HCT116 (cell line): Measurements from ENCODE around the gene FARP1. TPM values are rescaled to one million over a fixed set of nuclear protein-coding genes. Genes with fewer than 3 reads are reported as not detected.

Experiments used
- ATAC-seq: fragments of 200-7000 bp; cut with Tn5 transposase; 2 replicates; pipeline ENCODE4 v1.9.1; 2020; ENCODE audit warnings: mild to moderate bottlenecking, moderate library complexity
- BruUV-seq: library from RNA; stranded (reverse); fragments of 400-500 nt; replicated peaks from 2 replicates; lab custom pipeline; 2021; lab: Mats Ljungman, UMichigan
- CTCF ChIA-PET: fragments of 300-600 bp; sonication (Branson Sonifier 250); formaldehyde crosslinking; loops from one replicate; lab custom pipeline; 2021; ENCODE audit warnings: antibody characterized with exemption; lab: Charles Lee
- POLR2A ChIA-PET: fragments of 300-600, 350-600 bp; sonication (Branson Sonifier 250); formaldehyde crosslinking; loops from one replicate; lab custom pipeline; 2021; ENCODE audit warnings: antibody characterized with exemption; lab: Charles Lee
- RAD21 ChIA-PET, 2 experiments: fragments of 300-600 bp; sonication (Branson Sonifier 250); formaldehyde crosslinking; loops; one replicate each; lab custom pipeline; 2023; ENCODE audit warnings: low total read pairs in 2 of 2; ENCODE audit not compliant: uncharacterized antibody in 2 of 2, unreplicated experiment in 2 of 2, low non-redundant PET in 1 of 2; lab: Charles Lee
- DNase-seq: peaks from one replicate; pipeline ENCODE4 v3.0.0-alpha.2; 2010; ENCODE audit warnings: low read depth, low spot score
- H2AFZ ChIP-seq: fragments of 200-600 bp; shearing (Covaris generic), sonication (generic); 2 replicates; pipeline ENCODE4 v1.6.1; 2017; ENCODE audit warnings: low read depth, mixed run types, mixed read lengths, antibody characterized with exemption, low read length; ENCODE audit not compliant: poor library complexity, severe bottlenecking
- H3K27ac ChIP-seq: 2 replicates; pipeline ENCODE4 v1.5.1; 2012; ENCODE audit warnings: low read depth, low read length
- H3K27me3 ChIP-seq: fragments of 200-600 bp; sonication (generic); 2 replicates; pipeline ENCODE4 v1.6.1; 2016; ENCODE audit warnings: mixed run types, low read length, mixed read lengths; ENCODE audit not compliant: insufficient read depth
- H3K36me3 ChIP-seq, 2 experiments: fragments of 200-500 bp in 1 of 2; fragments of 200-600 bp in 1 of 2; sonication (Bioruptor generic) in 1 of 2; sonication (generic) in 1 of 2; 2 replicates each; pipeline versions ENCODE4 v1.5.1 to v1.6.1; 2014 to 2016; ENCODE audit warnings: low read length in 2 of 2, inconsistent platforms in 1 of 2, mixed read lengths in 1 of 2, mixed run types in 1 of 2; ENCODE audit not compliant: insufficient read depth in 2 of 2, control insufficient read depth in 1 of 2
- H3K4me1 ChIP-seq, 2 experiments: fragments of 200-600 bp in 1 of 2; sonication (generic) in 1 of 2; 2 replicates each; pipeline versions ENCODE4 v1.5.1 to v1.6.1; 2012 to 2017; ENCODE audit warnings: low read length in 2 of 2, inconsistent platforms in 1 of 2, mild to moderate bottlenecking in 1 of 2, mixed read lengths in 1 of 2, mixed run types in 1 of 2, moderate library complexity in 1 of 2; ENCODE audit not compliant: insufficient read depth in 2 of 2, control insufficient read depth in 1 of 2
- H3K4me2 ChIP-seq: fragments of 200-600 bp; sonication (generic); 2 replicates; pipeline ENCODE4 v1.6.1; 2017; ENCODE audit warnings: mixed run types, low read length, mixed read lengths
- H3K4me3 ChIP-seq, 2 experiments: fragments of 200-600 bp in 1 of 2; sonication (generic) in 1 of 2; replicated peaks in 1 of 2; 2 replicates each; pipeline ENCODE4 v1.5.1; 2011 to 2016; ENCODE audit warnings: low read length in 2 of 2, control low read depth in 1 of 2, low read depth in 1 of 2, mild to moderate bottlenecking in 1 of 2, mixed read lengths in 1 of 2, mixed run types in 1 of 2
- H3K79me2 ChIP-seq: fragments of 200-600 bp; sonication (generic); 2 replicates; pipeline ENCODE4 v1.6.1; 2017; ENCODE audit warnings: mild to moderate bottlenecking, mixed run types, low read length, moderate library complexity, mixed read lengths; ENCODE audit not compliant: insufficient read depth
- H3K9ac ChIP-seq: fragments of 200-600 bp; sonication (generic); 2 replicates; pipeline ENCODE4 v1.6.1; 2016; ENCODE audit warnings: low read length, mixed read lengths
- H3K9me2 ChIP-seq: fragments of 200-600 bp; sonication (generic), shearing (Covaris generic); 2 replicates; pipeline ENCODE4 v1.6.1; 2017; ENCODE audit warnings: mixed run types, mild to moderate bottlenecking, moderate library complexity; ENCODE audit not compliant: insufficient read depth
- H3K9me3 ChIP-seq, 2 experiments: fragments of 200-500 bp in 1 of 2; fragments of 200-600 bp in 1 of 2; sonication (Bioruptor generic) in 1 of 2; sonication (generic) in 1 of 2; 2 replicates each; pipeline ENCODE4 v1.6.1; 2014 to 2017; ENCODE audit warnings: low read length in 2 of 2, mixed read lengths in 2 of 2, inconsistent platforms in 1 of 2, low read depth in 1 of 2, mild to moderate bottlenecking in 1 of 2, mixed run types in 1 of 2, moderate library complexity in 1 of 2; ENCODE audit not compliant: control insufficient read depth in 1 of 2, insufficient read depth in 1 of 2
- H4K20me1 ChIP-seq: fragments of 200-600 bp; sonication (generic), shearing (Covaris generic); 2 replicates; pipeline ENCODE4 v1.6.1; 2017; ENCODE audit warnings: mixed run types, mild to moderate bottlenecking, moderate library complexity; ENCODE audit not compliant: insufficient read depth
- ATF3 ChIP-seq: IDR thresholded peaks from 2 replicates; pipeline ENCODE4 v1.6.1; 2012
- CBX3 ChIP-seq: IDR thresholded peaks from 2 replicates; pipeline ENCODE4 v1.6.1; 2012; ENCODE audit warnings: low read depth
- CEBPB ChIP-seq: IDR thresholded peaks from 2 replicates; pipeline ENCODE4 v1.6.1; 2012; ENCODE audit warnings: low read depth
- CTCF ChIP-seq, 3 experiments: fragments of 200-600 bp in 1 of 3; sonication (generic) in 1 of 3; IDR thresholded peaks in 2 of 3; conservative IDR thresholded peaks in 1 of 3; 2 replicates each; pipeline ENCODE4 v1.5.1; 2012 to 2017; ENCODE audit warnings: low read depth in 2 of 3, low read length in 2 of 3, antibody characterized with exemption in 1 of 3, borderline replicate concordance in 1 of 3, control low read depth in 1 of 3, mild to moderate bottlenecking in 1 of 3, mixed read lengths in 1 of 3, mixed run types in 1 of 3, moderate library complexity in 1 of 3; ENCODE audit not compliant: insufficient read depth in 1 of 3
- EGR1 ChIP-seq: IDR thresholded peaks from 2 replicates; pipeline ENCODE4 v1.6.1; 2012; ENCODE audit warnings: low read depth
- FOSL1 ChIP-seq: IDR thresholded peaks from 2 replicates; pipeline ENCODE4 v1.6.1; 2012; ENCODE audit warnings: low read depth
- JUND ChIP-seq: IDR thresholded peaks from 2 replicates; pipeline ENCODE4 v1.6.1; 2012
- YY1 ChIP-seq: IDR thresholded peaks from 2 replicates; pipeline ENCODE4 v1.6.1; 2011; ENCODE audit warnings: low read length, low read depth, moderate library complexity, mild to moderate bottlenecking; ENCODE audit not compliant: insufficient replicate concordance; ENCODE audit errors: extremely low read depth
- ZNF274 ChIP-seq: fragments of 200-500 bp; sonication (Bioruptor generic); IDR thresholded peaks from 2 replicates; pipeline ENCODE4 v1.6.1; 2014; ENCODE audit warnings: mild to moderate bottlenecking, low read depth, low read length, inconsistent platforms
- intact Hi-C: fragments of 100-400 bp; cut with micrococcal nuclease; formaldehyde crosslinking; loops from 2 replicates; pipeline ENCODE4 v1.10.0; 2022
- total RNA-seq: library from RNA; stranded (reverse); gene quantifications from one replicate; pipeline ENCODE4 v1.2.1, GENCODE V29; 2021; ENCODE audit not compliant: unreplicated experiment

The FARP1 gene
- total RNA-seq, 1 experiment from 2014 or later: 30.5 TPM

GRCh38 chr13:98094678-98095266 lies 48.1 kb upstream of the FARP1 start:
- intact Hi-C loops: no loop called here
- H3K9me3 ChIP-seq: no peaks in the 10 kb centered on the region; a peak in 1 of 4 replicates
- H3K27me3 ChIP-seq: no peaks in the 10 kb centered on the region
- H4K20me1 ChIP-seq: no peaks in the 10 kb centered on the region
- H3K4me1 ChIP-seq: no peaks in the 10 kb centered on the region
- BruUV-seq: no TSS peak
- RAD21 ChIA-PET: no interaction called here
- no peaks in the 10 kb centered on the region for H3K9me2 ChIP-seq
- POLR2A ChIA-PET: no interaction called here
- no peak overlapping the region for H3K4me3 ChIP-seq
- CTCF ChIA-PET: no interaction called here
- TF ChIP-seq CEBPB: no peak
- no peak for TF ChIP-seq CBX3
- TF ChIP-seq FOSL1: no peak
- no peak overlapping the region for H3K4me2 ChIP-seq
- DNase-seq (no peak), ATAC-seq (no peak)
- H3K27ac ChIP-seq: no peak overlapping the region
- no peak overlapping the region for H2AFZ ChIP-seq
- H3K79me2 ChIP-seq: no peaks in the 10 kb centered on the region
- H3K9ac ChIP-seq: no peak overlapping the region
- no peaks in the 10 kb centered on the region for H3K36me3 ChIP-seq

GRCh38 chr13:98096059-98096458 lies 46.8 kb upstream of the FARP1 start:
- H3K4me2 ChIP-seq: no peak overlapping the region
- DNase-seq (no peak), ATAC-seq (no peak)
- RAD21 ChIA-PET: no interaction called here
- H3K4me1 ChIP-seq: no peaks in the 10 kb centered on the region
- POLR2A ChIA-PET: no interaction called here
- no peaks in the 10 kb centered on the region for H3K9me2 ChIP-seq
- H3K27me3 ChIP-seq: no peaks in the 10 kb centered on the region
- no peak overlapping the region for H2AFZ ChIP-seq
- no peak for TF ChIP-seq FOSL1
- no peak for TF ChIP-seq CTCF (IDR thresholded peaks at IDR 0.05 in 2 of 3, conservative IDR thresholded peaks at IDR 0.05 in 1 of 3; ENCODE audit: borderline replicate concordance in 1 of 3, insufficient read depth in 1 of 3, low read depth in 2 of 3, low read length in 2 of 3)
- no peak for TF ChIP-seq ZNF274
- no peak for TF ChIP-seq YY1
- no peak for TF ChIP-seq EGR1
- no peak for TF ChIP-seq ATF3
- no peak for TF ChIP-seq CEBPB
- TF ChIP-seq JUND: no peak
- H4K20me1 ChIP-seq: no peaks in the 10 kb centered on the region
- H3K4me3 ChIP-seq: no peak overlapping the region
- no peak overlapping the region for H3K27ac ChIP-seq
- H3K36me3 ChIP-seq: no peaks in the 10 kb centered on the region
- CTCF ChIA-PET: no interaction called here
- H3K9ac ChIP-seq: no peak overlapping the region
- H3K79me2 ChIP-seq: no peaks in the 10 kb centered on the region
- intact Hi-C loops: no loop called here
- no TSS peak for BruUV-seq
- no peaks in the 10 kb centered on the region; a peak in 1 of 4 replicates for H3K9me3 ChIP-seq
